ENCODE data around the gene MRM3.
"Not testable (repeated sequence)": the region's sequence is repeated elsewhere in the genome, so short reads cannot be mapped to it uniquely, and the experiment has no call there.

MRM3 gene

GRCh38 chr17:795276-795675 lies 13.1 kb downstream of the MRM3 start:
- no peaks in the 10 kb centered on the region for H3K27me3 ChIP-seq (ENCODE audit: low read depth)
- H3K4me3 ChIP-seq: no peak overlapping the region
- peaks cover 27% of the 10 kb centered on the region for H3K36me3 ChIP-seq (replicated peaks)
- in situ Hi-C loops (cut with MboI; ENCODE audit: low sequenced_read_pairs): loop anchor here (5.0 kb wide), 1 partner anchor 192 kb away; no protein-coding TSS in a partner anchor
- H3K9me3 ChIP-seq: no peaks in the 10 kb centered on the region
- no peak for DNase-seq (ENCODE audit: low spot score in 2 of 2)
- peaks cover 5% of the 10 kb centered on the region for H3K4me1 ChIP-seq

GRCh38 chr17:795721-796120 lies 13.6 kb downstream of the MRM3 start:
- Histone ChIP-seq H3K9me3 (no peaks in the 10 kb centered on the region), H3K4me3 (no peak overlapping the region), H3K36me3 (replicated peaks) (peaks cover 29% of the 10 kb centered on the region), H3K4me1 (peaks cover 5% of the 10 kb centered on the region), H3K27me3 (ENCODE audit: low read depth) (no peaks in the 10 kb centered on the region)
- in situ Hi-C loops (cut with MboI; ENCODE audit: low sequenced_read_pairs): loop anchor here (5.0 kb wide), 1 partner anchor 192 kb away; no protein-coding TSS in a partner anchor
- no peak for DNase-seq (ENCODE audit: low spot score in 2 of 2)

DNA sequence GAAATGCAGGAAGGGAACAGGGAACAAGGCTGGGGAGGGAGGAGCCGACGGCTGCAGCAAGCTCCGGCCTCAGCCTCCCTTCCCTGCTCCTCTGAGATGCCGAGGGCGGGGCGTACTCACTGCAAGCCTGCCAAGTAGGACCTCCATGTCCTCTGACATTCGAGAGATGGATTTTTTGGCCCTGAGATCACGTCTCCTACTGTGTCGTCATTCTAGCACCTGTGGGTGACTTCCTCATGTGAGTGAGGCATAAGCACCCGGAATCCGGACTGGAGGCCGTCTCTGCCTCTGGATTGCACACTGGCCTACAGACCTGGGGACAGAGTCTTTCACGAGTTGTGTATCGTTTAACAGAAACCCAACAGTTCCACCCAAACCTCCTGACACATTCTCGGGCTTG lies 14.5 kb downstream of the MRM3 start:
- Histone ChIP-seq H3K36me3 (replicated peaks) (peaks cover 25% of the 10 kb centered on the region), H3K4me3 (no peak overlapping the region), H3K27me3 (ENCODE audit: low read depth) (no peaks in the 10 kb centered on the region), H3K9me3 (no peaks in the 10 kb centered on the region), H3K4me1 (peaks cover 5% of the 10 kb centered on the region)
- DNase-seq (ENCODE audit: low spot score in 2 of 2): no peak
- in situ Hi-C loops (cut with MboI; ENCODE audit: low sequenced_read_pairs): loop anchor here (5.0 kb wide), 1 partner anchor 191 kb away; no protein-coding TSS in a partner anchor

- H3K4me3 ChIP-seq: no peak overlapping the region
- H3K9me3 ChIP-seq: no peaks in the 10 kb centered on the region
- in situ Hi-C loops (cut with MboI; ENCODE audit: low sequenced_read_pairs): loop anchor here (5.0 kb wide), 1 partner anchor 190 kb away; no protein-coding TSS in a partner anchor
- peaks cover 21% of the 10 kb centered on the region for H3K36me3 ChIP-seq (replicated peaks)
- DNase-seq (ENCODE audit: low spot score in 2 of 2): no peak
- no peaks in the 10 kb centered on the region for H3K27me3 ChIP-seq (ENCODE audit: low read depth)
- peaks cover 5% of the 10 kb centered on the region for H3K4me1 ChIP-seq
These were observed 15.2 kb downstream of the MRM3 start for GRCh38 chr17:797236-797840.

DNA sequence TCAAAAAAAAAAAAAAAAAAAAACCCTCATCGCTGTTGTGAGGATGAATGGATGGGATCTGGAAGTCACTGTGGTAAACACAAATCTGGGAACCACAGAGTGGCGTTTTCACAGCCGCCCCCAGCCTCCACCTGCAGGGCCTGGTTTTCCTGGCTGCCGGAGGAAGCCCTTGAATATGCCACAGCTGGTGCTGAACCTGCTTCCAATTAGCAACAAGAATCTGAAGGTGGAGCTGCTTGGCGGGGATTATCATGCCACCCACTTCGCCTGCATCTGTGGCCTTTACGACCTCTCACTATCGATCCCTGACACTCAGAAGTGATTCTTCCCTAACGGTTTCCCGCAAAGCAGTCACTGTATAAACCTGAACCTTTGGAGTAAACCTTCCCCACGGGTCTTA lies 16.1 kb downstream of the MRM3 start:
- Histone ChIP-seq H3K9me3 (no peaks in the 10 kb centered on the region), H3K27me3 (ENCODE audit: low read depth) (no peaks in the 10 kb centered on the region), H3K4me1 (peaks cover 5% of the 10 kb centered on the region), H3K4me3 (no peak overlapping the region), H3K36me3 (replicated peaks) (peaks cover 17% of the 10 kb centered on the region)
- DNase-seq (ENCODE audit: low spot score in 2 of 2): no peak
- in situ Hi-C loops (cut with MboI; ENCODE audit: low sequenced_read_pairs): loop anchor here (5.0 kb wide), 1 partner anchor 189 kb away; no protein-coding TSS in a partner anchor

GRCh38 chr17:799261-799660 lies 17.1 kb downstream of the MRM3 start:
- in situ Hi-C loops (cut with MboI; ENCODE audit: low sequenced_read_pairs): loop anchor here (5.0 kb wide), 1 partner anchor 188 kb away; no protein-coding TSS in a partner anchor
- peaks cover 5% of the 10 kb centered on the region for H3K4me1 ChIP-seq
- no peaks in the 10 kb centered on the region for H3K27me3 ChIP-seq (ENCODE audit: low read depth)
- H3K36me3 ChIP-seq (replicated peaks): peaks cover 20% of the 10 kb centered on the region
- H3K4me3 ChIP-seq: no peak overlapping the region
- no peaks in the 10 kb centered on the region for H3K9me3 ChIP-seq
- DNase-seq (ENCODE audit: low spot score in 2 of 2): no peak

- H3K4me1 ChIP-seq: no peaks in the 10 kb centered on the region
- no peaks in the 10 kb centered on the region for H3K27me3 ChIP-seq (ENCODE audit: low read depth)
- in situ Hi-C loops (cut with MboI; ENCODE audit: low sequenced_read_pairs): no loop called here
- no peaks in the 10 kb centered on the region for H3K9me3 ChIP-seq
- H3K36me3 ChIP-seq (replicated peaks): peaks cover 20% of the 10 kb centered on the region
- H3K4me3 ChIP-seq: no peak overlapping the region
- no peak for DNase-seq (ENCODE audit: low spot score in 2 of 2)
These were observed 18.5 kb downstream of the MRM3 start for GRCh38 chr17:800446-801242.

GRCh38 chr17:801660-802059 lies 19.5 kb downstream of the MRM3 start:
- no peak for DNase-seq (ENCODE audit: low spot score in 2 of 2)
- in situ Hi-C loops (cut with MboI; ENCODE audit: low sequenced_read_pairs): no loop called here
- H3K36me3 ChIP-seq (replicated peaks): peaks cover 20% of the 10 kb centered on the region
- no peaks in the 10 kb centered on the region for H3K27me3 ChIP-seq (ENCODE audit: low read depth)
- H3K9me3 ChIP-seq: no peaks in the 10 kb centered on the region
- H3K4me3 ChIP-seq: no peak overlapping the region
- H3K4me1 ChIP-seq: no peaks in the 10 kb centered on the region

DNA sequence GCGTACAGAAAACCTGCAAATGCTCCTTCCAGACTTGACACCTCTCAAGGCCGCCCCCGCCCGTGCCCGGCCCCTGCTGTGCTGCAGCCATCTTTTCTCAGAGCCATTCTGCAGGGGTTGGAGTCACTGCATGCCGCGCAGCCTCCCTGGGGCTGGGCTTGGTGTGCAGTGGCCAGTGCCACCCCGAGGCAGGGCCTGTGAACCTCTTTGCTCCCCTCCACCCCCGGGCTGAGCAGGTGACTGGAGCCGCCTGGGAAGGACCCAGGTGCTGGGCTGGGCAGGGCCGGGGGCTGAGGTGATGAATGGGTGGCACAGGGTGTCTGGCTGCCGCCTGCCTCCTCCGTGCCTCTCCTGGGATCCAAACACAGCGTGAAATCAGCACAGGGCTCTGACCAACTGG lies 20.3 kb downstream of the MRM3 start:
- peaks cover 20% of the 10 kb centered on the region for H3K36me3 ChIP-seq (replicated peaks)
- in situ Hi-C loops (cut with MboI; ENCODE audit: low sequenced_read_pairs): no loop called here
- H3K9me3 ChIP-seq: no peaks in the 10 kb centered on the region
- no peak for DNase-seq (ENCODE audit: low spot score in 2 of 2)
- H3K4me3 ChIP-seq: no peak overlapping the region
- H3K4me1 ChIP-seq: no peaks in the 10 kb centered on the region
- no peaks in the 10 kb centered on the region for H3K27me3 ChIP-seq (ENCODE audit: low read depth)

- in situ Hi-C loops (cut with MboI; ENCODE audit: low sequenced_read_pairs): no loop called here
- no peaks in the 10 kb centered on the region for H3K9me3 ChIP-seq
- no peaks in the 10 kb centered on the region for H3K27me3 ChIP-seq (ENCODE audit: low read depth)
- peaks cover 20% of the 10 kb centered on the region for H3K36me3 ChIP-seq (replicated peaks)
- H3K4me1 ChIP-seq: no peaks in the 10 kb centered on the region
- no peak for DNase-seq (ENCODE audit: low spot score in 2 of 2)
- no peak overlapping the region for H3K4me3 ChIP-seq
These were observed 21.0 kb downstream of the MRM3 start for GRCh38 chr17:802901-803881.

DNA sequence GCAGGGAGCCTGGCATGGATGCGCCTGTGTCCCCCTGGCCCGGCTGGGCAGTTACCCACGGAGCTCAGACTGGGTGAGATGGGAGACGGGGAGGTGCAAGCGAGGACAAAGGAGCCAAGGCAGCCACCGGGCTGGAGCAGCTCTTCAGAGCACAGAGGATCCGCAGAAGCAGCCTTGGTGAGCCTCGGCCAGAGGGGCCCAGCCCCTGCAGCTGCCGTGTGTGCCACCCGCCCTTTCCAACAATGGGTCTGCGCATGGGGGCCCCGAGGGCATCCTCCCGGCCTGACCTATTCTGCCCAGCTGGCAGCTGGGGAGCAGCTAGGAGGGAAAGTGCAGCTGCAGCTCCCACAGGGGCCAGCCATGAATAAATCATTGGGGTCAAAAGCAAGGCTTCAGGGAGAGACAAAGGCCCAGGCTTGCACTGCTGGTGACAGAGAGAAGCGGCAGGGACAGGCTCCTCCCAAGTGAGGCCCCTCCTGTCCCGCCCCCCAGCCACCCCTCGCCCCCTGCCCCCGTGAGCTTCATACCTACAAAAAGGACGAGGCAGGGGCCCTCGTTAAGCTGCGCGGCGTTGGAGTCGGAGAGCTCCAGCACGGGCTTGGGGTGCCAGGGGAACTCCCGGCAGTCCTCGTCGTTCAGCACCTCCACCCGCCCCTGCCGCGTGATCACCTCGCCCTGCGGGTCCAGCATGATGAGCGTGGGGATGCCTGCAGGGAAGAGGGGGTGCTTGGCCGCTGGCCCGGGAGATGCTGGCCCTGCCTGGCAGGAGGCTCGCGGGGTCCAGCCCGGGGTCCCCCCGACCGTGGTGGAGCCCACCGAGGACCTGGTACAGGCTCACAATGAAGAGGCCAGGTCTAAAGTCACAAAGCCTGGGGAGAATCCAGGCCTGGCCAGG lies 22.6 kb downstream of the MRM3 start:
- Histone ChIP-seq H3K4me1 (no peaks in the 10 kb centered on the region), H3K4me3 (no peak overlapping the region), H3K9me3 (no peaks in the 10 kb centered on the region), H3K27me3 (ENCODE audit: low read depth) (no peaks in the 10 kb centered on the region), H3K36me3 (replicated peaks) (peaks cover 20% of the 10 kb centered on the region)
- in situ Hi-C loops (cut with MboI; ENCODE audit: low sequenced_read_pairs): no loop called here
- DNase-seq (ENCODE audit: low spot score in 2 of 2): no peak

DNA sequence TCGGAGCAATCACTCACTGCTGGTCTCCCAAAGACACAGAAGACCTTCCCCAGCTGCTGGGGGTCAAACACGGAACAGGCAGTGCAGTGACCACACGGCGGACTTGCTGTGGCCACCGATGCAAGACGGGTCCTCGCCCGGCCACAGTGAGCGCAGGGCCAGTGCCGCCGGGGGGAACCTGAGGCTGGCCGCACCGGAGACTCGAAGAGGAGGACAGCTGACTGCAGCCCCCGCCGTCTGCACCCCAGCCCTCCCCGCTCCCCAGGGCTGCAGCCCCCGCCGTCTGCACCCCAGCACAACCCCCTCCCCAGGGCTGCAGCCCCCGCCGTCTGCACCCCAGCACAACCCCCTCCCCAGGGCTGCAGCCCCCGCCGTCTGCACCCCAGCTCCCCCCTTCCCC lies 23.7 kb downstream of the MRM3 start:
- in situ Hi-C loops (cut with MboI; ENCODE audit: low sequenced_read_pairs); H3K4me3 ChIP-seq; DNase-seq (ENCODE audit: low spot score in 2 of 2); H3K27me3 ChIP-seq (ENCODE audit: low read depth); H3K4me1 ChIP-seq; H3K9me3 ChIP-seq: not testable (repeated sequence)
- peaks cover 13% of the 10 kb centered on the region for H3K36me3 ChIP-seq (replicated peaks)

DNA sequence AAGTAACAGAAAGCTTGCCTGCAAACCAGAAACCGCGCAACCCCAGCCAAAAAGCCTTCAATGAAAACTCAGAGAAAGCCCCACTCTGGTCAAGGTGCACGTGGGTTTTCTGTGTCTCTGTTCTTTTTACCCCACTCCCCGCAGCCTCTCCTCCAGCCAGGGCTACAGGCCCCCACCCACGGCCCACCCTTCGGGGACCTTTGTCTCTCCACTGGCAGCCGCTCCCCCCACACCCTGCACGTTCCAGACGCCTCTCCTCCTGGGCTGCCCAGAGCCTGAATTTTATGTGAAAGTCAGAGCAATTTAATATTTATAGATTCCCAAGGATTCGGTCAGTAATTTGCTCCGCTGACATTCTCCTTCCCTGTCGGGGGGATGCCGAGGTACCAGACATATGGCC lies 24.2 kb downstream of the MRM3 start:
- DNase-seq (ENCODE audit: low spot score in 2 of 2): no peak
- Histone ChIP-seq H3K9me3 (no peaks in the 10 kb centered on the region), H3K27me3 (ENCODE audit: low read depth) (no peaks in the 10 kb centered on the region), H3K4me1 (no peaks in the 10 kb centered on the region), H3K36me3 (replicated peaks) (peaks cover 13% of the 10 kb centered on the region), H3K4me3 (no peak overlapping the region)
- in situ Hi-C loops (cut with MboI; ENCODE audit: low sequenced_read_pairs): no loop called here

Measured in HAP-1 (cell line).